Fibroblast of mammary gland (primary cell): ENCODE data around the gene ZSCAN9.

Experiments used
- DNase-seq: peaks from one replicate; pipeline ENCODE4 v3.0.0-alpha.2; 2010; ENCODE audit warnings: low read depth
- H3K4me3 ChIP-seq: 2 replicates; pipeline ENCODE4 v1.5.1; 2011; ENCODE audit warnings: low read depth, mild to moderate bottlenecking, low read length, moderate library complexity; ENCODE audit not compliant: control insufficient read depth
- TF ChIP-seq, protein P1 (sequence below): conservative IDR thresholded peaks from 2 replicates; pipeline ENCODE4 v1.5.1; 2011; ENCODE audit warnings: low read depth, low read length, inconsistent platforms; ENCODE audit not compliant: control insufficient read depth, insufficient read depth

Gene ZSCAN9

DNA sequence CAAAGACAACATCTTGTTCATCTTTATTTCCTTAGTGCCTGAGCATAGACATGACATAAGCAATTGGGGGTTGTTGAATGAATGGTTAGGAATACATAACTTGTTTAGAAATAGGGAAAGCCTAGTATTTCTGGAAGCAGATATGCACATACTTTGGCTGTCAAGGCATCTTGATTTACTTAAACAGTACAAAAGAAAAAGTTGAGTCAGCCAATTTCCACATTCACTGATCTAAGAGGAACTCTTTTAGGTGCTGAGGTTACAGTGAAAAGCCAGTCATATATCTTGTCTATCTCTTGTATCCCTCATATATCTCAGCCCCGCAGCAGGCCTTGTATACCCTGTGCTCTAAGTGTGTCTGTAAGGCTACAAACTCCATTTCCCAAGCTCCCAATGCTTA, 15.4 kb downstream of the ZSCAN9 start:
- TF ChIP-seq, protein P1, sequence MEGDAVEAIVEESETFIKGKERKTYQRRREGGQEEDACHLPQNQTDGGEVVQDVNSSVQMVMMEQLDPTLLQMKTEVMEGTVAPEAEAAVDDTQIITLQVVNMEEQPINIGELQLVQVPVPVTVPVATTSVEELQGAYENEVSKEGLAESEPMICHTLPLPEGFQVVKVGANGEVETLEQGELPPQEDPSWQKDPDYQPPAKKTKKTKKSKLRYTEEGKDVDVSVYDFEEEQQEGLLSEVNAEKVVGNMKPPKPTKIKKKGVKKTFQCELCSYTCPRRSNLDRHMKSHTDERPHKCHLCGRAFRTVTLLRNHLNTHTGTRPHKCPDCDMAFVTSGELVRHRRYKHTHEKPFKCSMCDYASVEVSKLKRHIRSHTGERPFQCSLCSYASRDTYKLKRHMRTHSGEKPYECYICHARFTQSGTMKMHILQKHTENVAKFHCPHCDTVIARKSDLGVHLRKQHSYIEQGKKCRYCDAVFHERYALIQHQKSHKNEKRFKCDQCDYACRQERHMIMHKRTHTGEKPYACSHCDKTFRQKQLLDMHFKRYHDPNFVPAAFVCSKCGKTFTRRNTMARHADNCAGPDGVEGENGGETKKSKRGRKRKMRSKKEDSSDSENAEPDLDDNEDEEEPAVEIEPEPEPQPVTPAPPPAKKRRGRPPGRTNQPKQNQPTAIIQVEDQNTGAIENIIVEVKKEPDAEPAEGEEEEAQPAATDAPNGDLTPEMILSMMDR, result no peak
- no peak overlapping the region for H3K4me3 ChIP-seq
- DNase-seq, result no peak

DNA sequence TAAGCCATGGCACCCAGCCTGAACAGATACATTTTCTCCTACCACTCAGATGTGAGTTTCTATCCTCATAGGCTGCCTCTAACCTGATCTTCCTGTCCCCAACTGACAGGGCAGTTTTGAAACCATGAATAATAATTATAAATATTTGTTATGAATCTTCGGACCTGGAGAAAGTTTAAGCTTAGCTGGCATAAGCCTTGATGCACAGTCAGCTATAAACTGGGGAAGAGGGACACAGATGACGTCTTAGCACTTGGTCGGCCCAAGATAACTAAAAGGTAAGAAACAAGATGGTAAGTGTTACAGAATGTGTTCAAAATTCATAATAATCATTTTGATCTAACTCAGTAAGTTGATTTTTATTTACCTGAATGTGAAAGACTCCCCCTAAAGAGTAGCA, 18.9 kb downstream of the ZSCAN9 start:
- TF ChIP-seq, protein P1, result no peak
- no peak for DNase-seq
- H3K4me3 ChIP-seq, result no peak overlapping the region

DNA sequence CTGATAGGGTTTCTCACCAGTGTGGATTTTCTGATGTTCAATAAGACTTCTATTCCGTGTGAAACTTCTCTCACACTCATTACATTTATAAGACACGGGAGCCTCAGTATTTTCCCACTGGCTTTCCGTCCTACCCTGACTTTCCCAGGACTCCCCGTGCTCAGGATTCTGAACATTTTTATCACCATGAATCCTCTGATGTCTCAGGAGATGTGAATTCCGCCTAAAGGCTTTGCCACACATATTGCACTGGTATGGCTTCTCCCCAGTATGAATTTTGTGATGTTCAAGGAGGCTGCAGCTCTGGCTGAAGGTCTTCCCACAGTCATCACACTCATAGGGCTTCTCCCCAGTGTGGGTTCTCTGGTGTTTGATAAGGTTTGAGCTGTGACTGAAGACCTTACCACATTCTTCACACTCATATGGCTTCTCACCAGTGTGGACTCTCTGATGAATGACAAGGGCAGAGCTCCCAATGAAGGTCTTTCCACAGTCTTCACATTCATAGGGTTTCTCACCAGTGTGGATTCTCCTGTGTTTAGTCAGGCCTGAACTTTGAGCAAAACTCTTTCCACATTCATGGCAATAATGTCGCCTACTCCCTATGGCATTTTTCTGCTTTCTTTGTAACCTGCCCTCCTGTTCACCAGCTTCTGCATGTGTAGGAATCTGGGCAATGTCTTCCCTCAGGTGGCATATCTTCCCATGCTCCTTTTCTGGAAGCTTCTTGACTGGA, 20.3 kb downstream of the ZSCAN9 start:
- TF ChIP-seq, protein P1, result no peak
- no peak overlapping the region for H3K4me3 ChIP-seq
- DNase-seq, result no peak

DNA sequence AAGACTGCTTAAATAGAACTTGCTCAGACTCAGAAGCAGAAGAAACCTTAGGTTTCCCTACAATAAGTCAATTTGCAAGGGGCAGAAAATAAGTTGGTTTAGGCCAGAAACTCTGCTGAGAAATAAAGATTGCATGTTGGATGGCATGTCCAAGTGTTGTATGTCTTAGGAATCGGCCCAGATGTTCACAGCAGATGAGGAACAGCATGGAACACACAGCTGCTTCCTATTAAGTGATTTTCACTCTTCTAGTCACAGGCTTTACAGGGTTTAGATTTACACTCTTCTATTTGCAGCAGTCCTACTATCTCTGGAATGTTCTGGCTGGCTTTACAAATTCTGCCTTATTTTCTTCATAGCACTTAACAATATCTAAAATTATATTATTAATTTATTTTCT, 23.8 kb downstream of the ZSCAN9 start:
- peak; percentile 19 for DNase-seq
- TF ChIP-seq, protein P1, result no peak
- no peak overlapping the region for H3K4me3 ChIP-seq

DNA sequence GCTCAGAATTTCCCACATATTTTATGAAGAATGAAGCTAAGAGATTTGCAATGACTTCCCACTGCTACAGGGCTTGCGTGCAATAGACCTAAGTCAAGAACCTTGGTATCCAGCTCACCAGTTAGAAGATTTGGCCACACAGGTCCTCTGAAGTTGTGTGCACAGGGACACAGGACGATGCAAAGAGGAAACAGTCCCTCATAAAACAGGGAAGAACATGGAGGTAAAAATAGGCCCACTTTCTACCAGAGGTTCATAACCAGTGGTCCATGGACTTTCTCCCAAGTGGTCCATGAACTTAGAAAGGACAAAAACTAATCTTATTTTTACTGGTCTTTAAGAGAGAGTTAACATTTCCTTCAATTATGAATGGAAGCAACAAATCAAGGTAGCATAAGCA, 25.7 kb downstream of the ZSCAN9 start:
- peak overlapping the region; percentile 21 for H3K4me3 ChIP-seq
- DNase-seq, result no peak
- TF ChIP-seq, protein P1, result no peak

DNA sequence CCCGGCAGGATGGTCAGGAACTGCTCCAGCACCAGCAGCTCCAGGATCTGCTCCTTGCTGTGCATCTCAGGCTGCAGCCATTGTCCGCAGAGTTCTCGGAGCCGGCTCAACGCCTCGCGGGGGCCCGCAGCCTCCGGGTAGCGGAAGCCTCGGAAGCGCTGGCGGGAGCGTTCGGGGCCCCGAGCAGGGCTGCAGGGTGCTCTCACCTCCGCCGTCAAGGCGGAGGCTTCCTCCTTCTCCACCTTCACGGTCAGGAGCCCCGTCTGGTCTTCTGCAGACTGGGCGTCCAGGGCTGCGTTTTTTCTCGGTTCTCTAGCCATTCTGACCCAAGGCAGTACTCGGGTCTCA, 26.6 kb downstream of the ZSCAN9 start:
- peak overlapping the region; percentile 96 for H3K4me3 ChIP-seq
- TF ChIP-seq, protein P1, result no peak
- no peak for DNase-seq
